NCI-H510A treated with DMSO at 0.1 percent for 48 hours (cell line): ENCODE results near the gene KCNIP2.

Experiments used
- DNase-seq: peaks from one replicate; lab custom pipeline; 2025; lab: John Stamatoyannopoulos, UW

The KCNIP2 gene

DNA sequence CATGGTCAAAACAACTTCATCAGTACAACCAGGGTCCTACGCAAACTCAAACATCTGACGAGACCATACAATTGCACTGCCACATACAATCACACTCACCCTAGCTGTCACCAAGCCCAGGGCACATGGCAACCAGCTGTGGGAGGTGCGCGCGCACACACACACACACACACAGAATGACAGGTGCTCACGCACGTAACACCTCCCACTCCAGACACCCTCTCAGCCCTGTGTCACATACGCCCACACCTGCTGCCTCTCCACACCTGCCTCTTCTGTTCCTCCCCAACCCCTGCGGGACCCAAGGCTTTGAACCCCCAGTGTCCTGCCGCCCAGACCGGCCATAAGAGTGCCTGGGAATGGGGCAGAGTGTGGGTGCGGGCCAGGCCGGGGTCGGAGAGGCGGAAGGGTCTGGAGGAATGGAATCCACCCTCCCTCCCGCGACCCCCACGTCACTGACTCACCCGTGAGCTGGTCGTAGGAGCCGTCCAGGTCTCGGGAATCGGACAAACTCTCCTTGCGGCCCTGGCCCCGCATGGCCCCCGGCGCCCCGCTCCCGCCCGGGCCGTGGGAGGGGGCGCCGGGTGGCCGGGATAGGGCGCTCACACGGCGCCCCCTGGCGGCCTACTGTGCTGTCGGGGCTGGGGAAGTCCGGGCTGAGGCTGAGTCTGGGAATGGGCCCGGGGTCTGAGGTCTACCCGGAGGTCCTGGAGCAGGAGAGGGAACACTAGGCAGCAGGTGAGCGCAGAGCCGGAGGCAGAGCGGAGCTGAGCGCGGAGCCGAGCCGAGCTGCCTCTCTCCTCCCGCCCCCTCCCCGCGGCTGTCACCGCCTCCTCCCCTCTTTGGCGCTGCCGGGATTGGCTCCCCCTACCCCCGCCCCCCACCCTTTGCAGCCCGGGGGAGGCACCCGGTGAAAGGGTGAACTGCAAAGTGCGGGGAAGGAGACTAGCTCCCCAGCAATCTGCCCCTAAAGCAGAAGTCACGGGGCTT lies at the start of gene KCNIP2:
TSS of gene KCNIP2 (minus strand) at position 769 of the 990 bp plus-strand sequence. CDS start at position 537, 232 bp downstream.
- peak; percentile 40 for DNase-seq

GRCh38 chr10:101892782-101893391 lies 49.3 kb upstream of the KCNIP2 start:
- no peak for DNase-seq

DNA sequence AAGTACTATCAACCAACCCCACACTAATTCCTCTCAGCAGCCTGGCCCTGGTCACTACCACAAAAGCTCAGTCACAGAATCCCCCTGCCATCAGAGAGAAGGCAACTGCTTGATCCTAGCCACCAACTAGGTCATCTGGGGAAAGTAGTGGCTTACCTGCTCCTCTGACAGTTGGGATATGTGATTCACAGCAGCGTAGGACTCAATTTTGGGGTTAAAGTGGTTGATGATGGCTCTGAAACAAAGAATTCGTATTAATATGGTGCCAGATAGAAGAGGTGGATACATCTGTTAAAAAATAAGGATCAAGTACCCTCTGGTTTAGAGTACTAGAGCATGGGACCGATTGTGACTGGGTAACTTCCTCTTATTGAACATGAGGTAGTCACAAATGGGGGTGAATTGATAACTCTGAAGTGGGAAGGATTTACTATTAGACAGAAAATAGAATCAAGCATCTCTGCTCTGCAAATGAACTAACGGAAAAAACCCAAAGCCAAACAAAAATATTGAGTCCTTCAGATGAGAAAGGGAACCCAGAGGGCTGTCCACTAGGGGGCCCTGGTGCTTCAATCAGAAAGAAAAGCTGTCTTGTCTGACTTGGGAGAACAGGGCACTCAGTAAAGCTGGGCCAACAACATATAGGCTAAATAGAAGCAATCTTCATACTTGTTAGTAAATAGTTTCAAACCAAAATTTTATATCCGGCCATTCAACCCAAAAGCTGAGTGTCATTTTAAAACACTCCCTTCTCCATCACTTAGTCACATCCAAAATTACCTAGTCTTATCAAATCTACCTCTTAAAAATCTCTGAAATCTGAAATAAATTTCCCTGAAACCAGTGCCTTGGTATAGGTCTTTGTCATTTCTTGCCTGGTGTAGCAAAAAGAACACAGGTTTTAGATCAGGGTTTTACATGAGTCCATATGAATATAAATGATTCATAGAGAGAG lies 45.9 kb upstream of the KCNIP2 start:
- DNase-seq: peak; percentile 77

DNA sequence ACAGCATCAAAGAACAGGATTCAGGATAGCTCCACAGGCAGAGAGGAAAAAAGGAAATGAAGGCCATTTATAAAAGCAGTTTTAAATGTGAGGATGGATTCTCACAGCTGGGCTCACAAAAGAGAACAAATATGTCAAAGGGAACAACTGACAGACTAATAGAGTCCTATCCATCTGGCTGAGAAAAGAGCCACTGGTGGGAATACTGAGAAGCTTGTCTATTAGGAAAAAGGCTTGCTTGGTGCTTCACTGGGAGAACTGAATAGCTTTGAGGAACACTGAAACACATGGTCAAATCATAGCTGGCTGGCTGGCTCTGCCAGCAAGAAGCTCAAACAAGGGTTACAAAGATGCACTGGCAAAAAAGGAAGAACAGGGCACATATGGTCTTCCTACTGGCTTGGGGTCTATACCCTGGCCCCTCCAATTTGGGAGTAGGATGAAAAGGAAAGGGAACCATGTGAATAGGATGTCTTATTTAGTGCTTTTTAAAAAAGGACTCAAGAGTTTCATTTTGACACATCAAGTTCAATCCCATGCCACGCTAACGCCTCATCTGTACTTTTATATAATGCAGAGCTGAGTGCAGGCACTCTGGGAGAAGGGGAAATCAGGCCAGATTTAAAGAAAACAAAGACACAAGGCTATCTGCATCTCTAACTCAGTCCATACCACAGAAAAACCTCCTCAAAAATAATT lies 44.8 kb upstream of the KCNIP2 start:
- no peak for DNase-seq

GRCh38 chr10:101887775-101888174 lies 44.2 kb upstream of the KCNIP2 start:
- DNase-seq: no peak

- DNase-seq: no peak
These were observed 43.1 kb upstream of the KCNIP2 start for GRCh38 chr10:101886521-101887312.

- no peak for DNase-seq
These were observed 37.6 kb upstream of the KCNIP2 start for GRCh38 chr10:101881036-101881774.

GRCh38 chr10:101880232-101880573 lies 36.6 kb upstream of the KCNIP2 start:
- DNase-seq: no peak

DNA sequence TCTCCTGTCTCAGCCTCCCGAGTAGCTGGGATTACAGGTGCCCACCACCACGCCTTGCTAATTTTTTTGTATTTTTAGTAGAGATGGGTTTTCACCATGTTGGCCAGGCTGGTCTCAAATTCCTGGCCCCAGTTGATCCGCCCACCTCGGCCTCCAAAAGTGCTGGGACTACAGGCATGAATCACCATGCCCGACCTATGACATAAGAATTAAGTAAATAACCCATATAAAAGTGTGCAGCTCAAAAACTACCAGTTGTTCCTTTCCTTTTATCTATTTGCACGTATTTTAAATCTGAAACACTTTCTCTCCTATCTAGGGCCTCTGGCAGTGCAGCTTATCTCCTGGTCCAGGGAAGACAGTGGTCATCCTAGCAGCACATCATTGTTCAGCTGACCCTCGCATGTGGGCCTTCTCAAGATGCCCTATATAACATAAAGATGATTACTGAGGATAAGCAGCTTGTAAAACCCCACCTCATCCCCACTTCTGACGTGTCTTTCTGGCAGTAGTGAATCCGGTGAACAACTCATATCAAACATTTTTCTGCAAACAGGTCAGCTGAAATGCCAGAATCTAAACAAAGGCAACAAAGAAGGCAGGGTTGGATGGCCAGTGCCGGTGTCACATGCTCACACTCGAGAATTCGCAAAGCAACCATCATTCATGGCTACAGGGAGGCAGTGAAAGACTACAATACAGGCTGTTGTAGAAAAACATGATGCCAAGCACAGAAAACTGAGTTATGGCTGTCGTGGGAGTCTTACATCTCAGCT lies 36.0 kb upstream of the KCNIP2 start:
- DNase-seq: no peak

- DNase-seq: no peak
These were observed 35.3 kb upstream of the KCNIP2 start for GRCh38 chr10:101878869-101879268.

GRCh38 chr10:101875068-101875688 lies 31.6 kb upstream of the KCNIP2 start:
- no peak for DNase-seq

- DNase-seq: no peak
These were observed 30.7 kb upstream of the KCNIP2 start for GRCh38 chr10:101874252-101874651.

DNA sequence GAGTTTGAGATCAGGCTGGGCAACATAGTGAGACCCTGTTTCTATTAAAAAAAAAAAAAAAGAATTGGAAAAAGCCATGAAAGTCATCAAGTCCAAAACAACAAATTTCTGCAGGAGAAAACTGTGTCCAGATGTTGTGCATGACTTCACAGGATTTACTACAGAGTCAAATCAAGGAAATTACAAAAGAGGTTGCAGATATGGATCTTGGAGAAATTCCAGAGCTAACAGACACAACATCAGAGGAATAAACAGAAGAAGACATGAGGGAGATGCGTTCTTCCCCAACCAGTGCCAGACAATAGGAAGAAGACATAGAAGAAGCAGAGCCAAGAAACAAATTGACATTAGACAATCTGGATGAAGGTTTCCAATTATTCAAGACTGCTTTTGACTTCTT lies 24.3 kb upstream of the KCNIP2 start:
- no peak for DNase-seq

GRCh38 chr10:101859530-101859929 lies 15.9 kb upstream of the KCNIP2 start:
- DNase-seq: no peak

- DNase-seq: no peak
These were observed 15.3 kb upstream of the KCNIP2 start for GRCh38 chr10:101858723-101859500.

DNA sequence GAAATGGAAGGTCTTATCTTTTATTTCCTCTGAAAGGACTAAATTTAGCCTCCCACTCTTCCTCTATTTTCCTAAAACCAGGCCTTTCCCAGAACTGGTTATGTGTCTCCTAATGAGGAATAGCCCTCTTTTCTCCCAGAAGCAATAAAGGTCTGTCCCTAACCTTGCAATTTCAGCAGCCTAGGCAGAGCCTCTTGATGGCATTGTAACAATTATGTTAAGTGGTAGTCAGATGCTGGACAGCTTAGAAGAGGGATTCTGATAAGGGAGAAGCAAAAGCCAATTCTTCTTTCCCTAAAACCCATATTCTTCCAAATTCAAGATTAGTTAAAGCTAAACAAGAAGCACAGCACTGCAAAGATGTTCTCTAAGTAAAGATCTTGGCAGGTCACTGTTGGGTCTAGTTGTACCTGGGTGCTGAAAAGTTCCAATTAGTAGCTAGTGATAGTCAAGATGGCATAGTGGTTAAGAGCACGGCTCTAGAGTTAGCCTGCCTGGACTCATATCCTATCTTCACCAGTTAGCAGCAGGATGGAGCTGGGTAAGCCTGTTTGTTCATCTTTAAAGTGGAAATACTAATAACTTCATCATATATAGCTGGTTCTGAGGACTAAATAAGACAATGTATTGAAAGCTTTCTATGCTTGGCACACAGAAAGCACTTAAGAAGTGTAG lies 14.3 kb upstream of the KCNIP2 start:
- DNase-seq: no peak

- DNase-seq: no peak
These were observed 13.0 kb upstream of the KCNIP2 start for GRCh38 chr10:101856626-101857025.
